Brain pericyte (primary cell): Measurements from ENCODE around the gene CPEB1.
"Not testable (repeated sequence)": the region's sequence is repeated elsewhere in the genome, so short reads cannot be mapped to it uniquely, and the experiment has no call there.

Experiments used
- DNase-seq: peaks from one replicate; pipeline ENCODE4 v3.0.0-alpha.2; 2012; ENCODE audit warnings: low read depth, low spot score

Gene CPEB1

GRCh38 chr15:82513587-82513986, 133.6 kb downstream of the CPEB1 start:
- DNase-seq: not testable (repeated sequence)

GRCh38 chr15:82507693-82508092, 139.5 kb downstream of the CPEB1 start:
- DNase-seq: not testable (repeated sequence)

- not testable (repeated sequence) for DNase-seq
Observed at GRCh38 chr15:82507087-82507486, 140.1 kb downstream of the CPEB1 start.

- not testable (repeated sequence) for DNase-seq
Observed at GRCh38 chr15:82505842-82506241, 141.3 kb downstream of the CPEB1 start.

- DNase-seq: not testable (repeated sequence)
Observed at GRCh38 chr15:82504074-82504473, 143.1 kb downstream of the CPEB1 start.

GRCh38 chr15:82502700-82503339, 144.3 kb downstream of the CPEB1 start:
- DNase-seq: not testable (repeated sequence)

GRCh38 chr15:82500772-82501171, 146.4 kb downstream of the CPEB1 start:
- DNase-seq: not testable (repeated sequence)

- not testable (repeated sequence) for DNase-seq
Observed at GRCh38 chr15:82497978-82498377, 149.2 kb downstream of the CPEB1 start.
